Spleen (tissue), 11 donors: ENCODE measurements around the gene RAVER2. TPM values are rescaled to one million over a fixed set of nuclear protein-coding genes. Genes with fewer than 3 reads are reported as not detected.

Source experiments
- DNase-seq: peaks from one replicate; pipeline ENCODE4 v3.0.0-alpha.2; 2020
- H3K27ac ChIP-seq, 8 donors: fragments of 200-600 bp; sonication (generic) in 7 of 8; 1 replicate in 4 of 8; 2 replicates in 4 of 8; pipeline versions ENCODE4 v1.5.0 to v1.8.0; 2016 to 2021; ENCODE audit warnings: inconsistent platforms in 4 of 8, mild to moderate bottlenecking in 4 of 8, moderate library complexity in 1 of 8
- H3K27me3 ChIP-seq, 7 donors: fragments of 200-600 bp; sonication (generic) in 6 of 7; replicated peaks in 1 of 7; 1 replicate in 4 of 7; 2 replicates in 3 of 7; pipeline versions ENCODE4 v1.5.0 to v1.8.0; 2016 to 2021; ENCODE audit warnings: inconsistent platforms in 3 of 7, mild to moderate bottlenecking in 1 of 7
- H3K36me3 ChIP-seq, 6 donors: fragments of 200-600 bp; sonication (generic) in 5 of 6; 1 replicate in 4 of 6; 2 replicates in 2 of 6; pipeline versions ENCODE4 v1.5.0 to v1.8.0; 2016 to 2021; ENCODE audit warnings: inconsistent platforms in 2 of 6
- H3K4me1 ChIP-seq, 6 donors: fragments of 200-600 bp; sonication (generic) in 5 of 6; 1 replicate in 3 of 6; 2 replicates in 3 of 6; pipeline versions ENCODE4 v1.5.0 to v1.8.0; 2016 to 2021; ENCODE audit warnings: inconsistent platforms in 3 of 6
- H3K4me3 ChIP-seq, 8 donors: fragments of 200-600 bp; sonication (generic) in 7 of 8; 1 replicate in 4 of 8; 2 replicates in 4 of 8; pipeline versions ENCODE4 v1.5.0 to v1.8.0; 2016 to 2021; ENCODE audit warnings: inconsistent platforms in 4 of 8, mild to moderate bottlenecking in 4 of 8, moderate library complexity in 2 of 8
- H3K9me3 ChIP-seq, 8 donors: fragments of 200-600 bp; sonication (generic) in 7 of 8; 1 replicate in 4 of 8; 2 replicates in 4 of 8; pipeline versions ENCODE4 v1.5.0 to v1.8.0; 2016 to 2021; ENCODE audit warnings: inconsistent platforms in 4 of 8
- CTCF ChIP-seq, 11 experiments: fragments of 200-600 bp in 7 of 11; fragments of 450-650 bp in 4 of 11; sonication (generic) in 4 of 11; IDR thresholded peaks in 8 of 11; conservative IDR thresholded peaks in 3 of 11; 1 replicate in 7 of 11; 2 replicates in 4 of 11; pipeline versions ENCODE4 v1.4.0 to v1.8.0; 2016 to 2021; ENCODE audit warnings: antibody characterized with exemption in 11 of 11, inconsistent platforms in 4 of 11, mild to moderate bottlenecking in 1 of 11
- POLR2A ChIP-seq, 3 donors: fragments of 450-650 bp; IDR thresholded peaks; one replicate each; pipeline ENCODE4 v1.5.1; 2017; ENCODE audit warnings: antibody characterized with exemption in 3 of 3, mild to moderate bottlenecking in 1 of 3
- POLR2AphosphoS5 ChIP-seq, 3 donors: sonication (generic); formaldehyde crosslinking; IDR thresholded peaks; one replicate each; pipeline ENCODE4 v1.5.1; 2017; ENCODE audit warnings: antibody characterized with exemption in 3 of 3
- whole genome bisulfite sequencing, 5 donors: extraction: QIAGEN DNeasy Blood & Tissue Kit in 3 of 5; methylation state at CpG; one replicate each; pipeline versions ENCODE4 v1.1.5 to v1.1.7; 2013 to 2018; 5-methylcytosine and 5-hydroxymethylcytosine counted together
- intact Hi-C: fragments of 100-400 bp; cut with DNase I; formaldehyde crosslinking; loops from one replicate; pipeline ENCODE4 v1.15.0; 2023; ENCODE audit warnings: low total_unique reads
- polyA plus RNA-seq, 3 donors: library from polyadenylated mRNA; stranded (reverse); fragments of 200-250 nt; gene quantifications; one replicate each; pipeline ENCODE4 v1.2.1, GENCODE V29; 2013
- total RNA-seq, 7 donors: library from RNA; depleted of rRNA in 3 of 7; stranded (reverse); fragments of >200 nt in 3 of 7; fragmentation: NEBNext Ultra II Directional in 4 of 7; extraction: Animal tissue kit (Norgen Biotek cat#: 25700) in 4 of 7; gene quantifications; one replicate each; pipeline versions ENCODE4 v1.1.0 to v1.2.1, GENCODE V29; 2016 to 2021
- donor health status: healthy with polysubstance abuse.
- donor health status: DM: no; HTN: no; CAD: no; lungs with moderate emphysema.
- donor health status: DM: no; HTN: no; CAD: no.
- donor health status: Bipolar disorder and iron deficiency.
- donor health status: healthy.
- donor health status: DM: no; HTN: no; CAD: no.
- donor health status: DM: yes; HTN: yes; CAD: no.

Gene RAVER2
- total and polyA plus RNA-seq, 10 donors, result 1.8 to 14.1 (median 7.7) TPM

- 80 to 94% (median 88%) methylated on average over 8 of the region's 8 CpGs for WGBS, 5 donors
- Histone ChIP-seq H3K4me3 (no peak overlapping the region), H3K27ac (peak overlapping the region in 3 of 8 donors; percentile 27 to 56 (median 55)), H3K36me3 (peaks cover 4 to 40% (median 26%) of the 10 kb centered on the region in 6 donors), H3K9me3 (no peaks in the 10 kb centered on the region), H3K27me3 (no peaks in the 10 kb centered on the region), H3K4me1 (peaks cover 8 to 35% (median 22%) of the 10 kb centered on the region in 6 donors)
- no peak for DNase-seq
- peak in 1 of 3 donors; percentile 19 for TF ChIP-seq POLR2AphosphoS5 (IDR thresholded peaks at IDR 0.05)
- TF ChIP-seq POLR2A (IDR thresholded peaks at IDR 0.05), result no peak
- TF ChIP-seq CTCF (IDR thresholded peaks at IDR 0.05 in 8 of 11, conservative IDR thresholded peaks at IDR 0.05 in 3 of 11), result no peak
- intact Hi-C loops, result no loop called here
Measured at GRCh38 chr1:64829411-64830029, 84.6 kb downstream of the RAVER2 start.

- Histone ChIP-seq H3K27ac (peak overlapping the region in 1 of 8 donors; percentile 55), H3K9me3 (no peaks in the 10 kb centered on the region), H3K27me3 (no peaks in the 10 kb centered on the region), H3K4me1 (peaks cover 8 to 33% (median 22%) of the 10 kb centered on the region in 6 donors), H3K36me3 (peaks cover 6 to 46% (median 32%) of the 10 kb centered on the region in 6 donors), H3K4me3 (no peak overlapping the region)
- TF ChIP-seq POLR2AphosphoS5 (IDR thresholded peaks at IDR 0.05) (no peak), POLR2A (IDR thresholded peaks at IDR 0.05) (no peak), CTCF (IDR thresholded peaks at IDR 0.05 in 8 of 11, conservative IDR thresholded peaks at IDR 0.05 in 3 of 11) (no peak)
- DNase-seq, result no peak
- WGBS, 5 donors, result 77 to 95% (median 82%) methylated on average over 5 of the region's 5 CpGs
- intact Hi-C loops, result no loop called here
Measured at GRCh38 chr1:64830030-64830651, 85.3 kb downstream of the RAVER2 start.

GRCh38 chr1:64834734-64835133 lies 89.9 kb downstream of the RAVER2 start:
- no peaks in the 10 kb centered on the region for H3K27me3 ChIP-seq
- no peak overlapping the region for H3K27ac ChIP-seq
- no peak for DNase-seq
- peaks cover 0 to 4% (median under 1%) of the 10 kb centered on the region in 6 donors for H3K4me1 ChIP-seq
- H3K36me3 ChIP-seq, result peaks cover 11 to 92% (median 75%) of the 10 kb centered on the region in 6 donors
- TF ChIP-seq POLR2A (IDR thresholded peaks at IDR 0.05) (no peak), CTCF (IDR thresholded peaks at IDR 0.05 in 8 of 11, conservative IDR thresholded peaks at IDR 0.05 in 3 of 11) (no peak), POLR2AphosphoS5 (IDR thresholded peaks at IDR 0.05) (no peak)
- no peak overlapping the region for H3K4me3 ChIP-seq
- no peaks in the 10 kb centered on the region for H3K9me3 ChIP-seq
- intact Hi-C loops, result no loop called here

- intact Hi-C loops, result no loop called here
- DNase-seq, result no peak
- no peaks in the 10 kb centered on the region for H3K9me3 ChIP-seq
- H3K27me3 ChIP-seq, result no peaks in the 10 kb centered on the region
- no peak overlapping the region for H3K4me3 ChIP-seq
- peaks cover 0 to 7% (median 2%) of the 10 kb centered on the region in 6 donors for H3K4me1 ChIP-seq
- TF ChIP-seq POLR2A (IDR thresholded peaks at IDR 0.05), result no peak
- TF ChIP-seq POLR2AphosphoS5 (IDR thresholded peaks at IDR 0.05), result no peak
- TF ChIP-seq CTCF (IDR thresholded peaks at IDR 0.05 in 8 of 11, conservative IDR thresholded peaks at IDR 0.05 in 3 of 11), result no peak
- 85 to 94% (median 92%) methylated on average over 8 of the region's 8 CpGs for WGBS, 5 donors
- peaks cover 11 to 100% (median 92%) of the 10 kb centered on the region in 6 donors for H3K36me3 ChIP-seq
- no peak overlapping the region for H3K27ac ChIP-seq
Measured at GRCh38 chr1:64836802-64837201, 91.9 kb downstream of the RAVER2 start.
